Urothelium cell line (cell line): ENCODE data around the gene DUOX2.

Source experiments
- DNase-seq: peaks from one replicate; pipeline ENCODE4 v3.0.0; 2011; ENCODE audit warnings: low spot score, mixed read lengths
- FAIRE-seq: peaks from 2 replicates; lab custom pipeline; 2011; peaks lifted over from hg19 to GRCh38; lab: Jason Lieb, UNC

Gene DUOX2

DNA sequence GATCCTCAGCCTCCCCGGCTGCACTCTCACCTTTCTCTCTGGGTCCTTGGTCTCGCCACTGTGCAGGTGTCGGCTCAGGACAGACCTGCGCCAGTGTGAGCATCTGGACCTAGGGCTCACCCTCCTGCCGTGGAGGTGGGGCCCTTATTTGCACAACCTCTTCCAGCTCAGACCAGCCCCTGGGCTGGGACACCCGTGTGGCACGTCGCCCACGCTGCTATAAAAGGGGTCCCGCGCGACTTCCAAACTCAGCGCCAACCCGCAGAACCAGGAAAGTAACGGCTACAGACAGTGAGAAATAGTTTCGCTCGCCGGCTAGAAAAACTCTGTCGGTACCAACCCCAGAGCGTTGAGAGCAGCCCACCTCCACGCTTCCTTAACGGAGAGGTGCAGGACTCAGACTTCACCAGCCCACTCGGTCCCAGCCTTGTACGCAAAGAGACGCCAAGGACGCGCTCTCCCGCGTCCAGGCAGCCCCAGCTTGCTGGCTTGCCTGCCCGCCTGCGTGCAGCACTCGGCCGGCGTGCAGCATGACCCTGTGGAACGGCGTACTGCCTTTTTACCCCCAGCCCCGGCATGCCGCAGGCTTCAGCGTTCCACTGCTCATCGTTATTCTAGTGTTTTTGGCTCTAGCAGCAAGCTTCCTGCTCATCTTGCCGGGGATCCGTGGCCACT, at the start of gene DUOX2, which contains the start of gene DUOXA2:
DUOX2 (minus strand) TSS at position 97 of the 675 bp plus-strand sequence. CDS start 761 bp downstream, outside the sequence.
DUOXA2 (plus strand) TSS at position 251 of the 675 bp plus-strand sequence; CDS start at position 531, 280 bp downstream.
- FAIRE-seq = no peak
- no peak for DNase-seq

GRCh38 chr15:45163508-45163856, 49.5 kb upstream of the DUOX2 start:
- FAIRE-seq = no peak
- DNase-seq = no peak

GRCh38 chr15:45162771-45163507, 49.0 kb upstream of the DUOX2 start:
- DNase-seq (peak; percentile 89), FAIRE-seq (no peak)

DNA sequence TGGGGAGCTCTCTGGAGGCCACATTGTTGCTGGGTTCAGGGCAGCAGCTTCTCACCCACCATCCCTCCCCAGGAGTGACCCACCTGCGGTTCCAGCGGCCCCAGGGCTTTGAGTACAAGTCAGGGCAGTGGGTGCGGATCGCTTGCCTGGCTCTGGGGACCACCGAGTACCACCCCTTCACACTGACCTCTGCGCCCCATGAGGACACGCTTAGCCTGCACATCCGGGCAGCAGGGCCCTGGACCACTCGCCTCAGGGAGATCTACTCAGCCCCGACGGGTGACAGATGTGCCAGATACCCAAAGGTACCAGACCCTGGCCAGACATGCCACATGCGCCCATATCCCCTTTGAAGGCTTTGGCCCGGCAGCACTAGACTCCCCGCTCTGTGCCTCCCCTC, 47.7 kb upstream of the DUOX2 start:
- no peak for FAIRE-seq
- DNase-seq = no peak

- DNase-seq (peak; percentile 66), FAIRE-seq (no peak)
These were observed 44.0 kb upstream of the DUOX2 start for GRCh38 chr15:45157974-45158373.

DNA sequence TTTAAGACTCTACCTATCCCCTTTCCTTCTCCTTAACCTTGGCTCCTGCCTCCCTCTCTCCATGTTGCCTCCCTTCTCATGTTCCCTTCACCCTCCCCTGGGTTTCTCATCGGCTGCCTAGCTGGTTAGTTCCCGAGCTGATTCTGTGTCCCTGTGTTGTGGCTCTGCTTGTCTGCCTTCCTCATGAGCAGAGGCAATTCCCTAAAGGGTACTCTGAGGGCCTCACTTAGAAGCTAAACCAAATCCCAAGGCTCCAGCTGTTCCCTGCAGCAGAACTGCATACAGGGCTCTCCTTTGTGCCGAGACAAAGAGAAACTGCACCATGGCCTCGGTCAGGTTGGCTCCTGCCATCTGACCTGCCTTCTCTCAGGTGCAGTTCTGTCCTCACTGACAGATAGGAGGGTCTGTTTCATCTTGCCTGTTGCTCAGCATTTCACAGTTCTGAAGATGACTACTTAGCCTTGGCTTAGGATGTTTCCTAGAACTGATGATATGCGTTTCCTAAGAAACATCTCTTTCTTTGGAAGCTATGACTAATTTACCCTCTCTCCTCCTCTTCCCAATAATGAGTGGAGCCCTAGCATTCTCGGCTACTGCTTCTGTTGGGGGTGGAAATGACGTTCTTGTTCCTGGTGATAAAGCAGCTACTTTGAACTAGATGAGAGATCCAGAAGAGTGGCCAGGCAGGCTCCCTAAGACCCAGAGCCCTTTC, 42.9 kb upstream of the DUOX2 start:
- no peak for FAIRE-seq
- DNase-seq = no peak

- no peak for FAIRE-seq
- DNase-seq = no peak
These were observed 41.8 kb upstream of the DUOX2 start for GRCh38 chr15:45155739-45156138.

- DNase-seq (no peak), FAIRE-seq (no peak)
These were observed 38.2 kb upstream of the DUOX2 start for GRCh38 chr15:45151998-45152828.

- no peak for FAIRE-seq
- no peak for DNase-seq
These were observed 37.0 kb upstream of the DUOX2 start for GRCh38 chr15:45150997-45151396.

GRCh38 chr15:45150481-45150880, 36.5 kb upstream of the DUOX2 start:
- FAIRE-seq (no peak), DNase-seq (no peak)

DNA sequence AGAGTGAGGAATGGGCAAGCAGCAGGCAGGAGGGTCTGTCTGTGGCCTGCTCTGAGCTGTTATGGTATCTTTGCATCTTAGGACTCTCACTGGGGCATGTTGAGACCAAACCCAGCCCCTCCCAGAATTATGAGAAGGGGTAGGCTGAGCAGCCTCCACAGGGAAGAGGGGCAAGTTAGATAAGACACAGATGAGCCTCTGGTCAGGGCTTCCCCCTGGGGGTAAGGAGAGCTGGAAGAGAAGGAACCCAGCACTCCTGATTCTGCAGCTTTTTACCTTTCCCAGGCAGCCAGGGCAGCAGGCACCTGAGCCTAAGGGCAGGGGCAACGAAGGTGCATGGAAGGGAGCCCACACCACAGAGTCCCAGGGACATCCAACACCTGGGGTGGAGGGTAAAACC, 35.1 kb upstream of the DUOX2 start:
- FAIRE-seq = no peak
- no peak for DNase-seq

DNA sequence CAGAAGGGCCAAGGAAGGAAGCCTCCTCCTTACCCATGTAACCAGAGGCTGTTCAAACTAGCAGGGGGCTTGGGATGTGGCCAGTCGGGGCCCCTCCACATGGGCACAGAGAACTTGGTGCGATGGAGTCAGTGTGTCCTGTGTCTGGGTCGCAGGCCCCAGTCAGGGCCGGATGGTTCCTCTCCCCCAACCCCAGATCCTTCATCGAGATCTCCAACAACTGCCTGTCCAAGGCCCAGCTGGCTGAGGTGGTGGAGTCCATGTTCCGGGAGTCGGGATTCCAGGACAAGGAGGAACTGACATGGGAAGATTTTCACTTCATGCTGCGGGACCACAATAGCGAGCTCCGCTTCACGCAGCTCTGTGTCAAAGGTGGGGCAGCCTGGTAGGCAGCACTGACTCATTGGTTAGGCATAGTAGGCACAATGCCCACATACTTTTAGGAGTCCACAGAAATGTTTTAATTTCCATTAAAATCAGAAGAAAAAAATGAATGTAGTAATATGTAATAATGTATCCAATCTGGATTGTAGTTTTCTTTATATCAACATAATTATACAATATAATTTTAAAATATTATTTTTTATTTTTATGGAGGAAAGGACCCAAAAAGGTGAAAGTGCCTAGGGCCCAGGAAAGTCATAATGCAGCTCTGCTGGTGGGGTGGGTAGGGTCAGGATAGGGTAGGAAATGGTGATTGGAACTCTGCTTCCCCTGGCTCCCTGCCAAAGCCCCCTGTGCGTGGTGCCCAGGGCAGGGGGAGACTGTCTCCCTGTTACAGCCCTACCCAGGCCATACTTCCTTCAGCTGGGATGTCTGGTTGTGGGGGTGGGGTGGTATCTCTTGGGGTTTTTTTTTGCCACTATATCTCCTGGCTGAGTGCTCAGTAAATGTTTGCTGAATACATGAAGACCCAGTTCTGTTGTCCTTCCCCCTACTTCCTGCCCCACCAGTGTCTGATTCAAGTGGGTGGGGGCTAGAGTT, 34.4 kb upstream of the DUOX2 start:
- DNase-seq = no peak
- FAIRE-seq = no peak

GRCh38 chr15:45147606-45148005, 33.6 kb upstream of the DUOX2 start:
- no peak for FAIRE-seq
- no peak for DNase-seq

- DNase-seq = no peak
- no peak for FAIRE-seq
These were observed 32.4 kb upstream of the DUOX2 start for GRCh38 chr15:45146405-45146804.

GRCh38 chr15:45144775-45145174, 30.8 kb upstream of the DUOX2 start:
- FAIRE-seq (no peak), DNase-seq (no peak)

GRCh38 chr15:45143946-45144345, 30.0 kb upstream of the DUOX2 start:
- FAIRE-seq (no peak), DNase-seq (no peak)

DNA sequence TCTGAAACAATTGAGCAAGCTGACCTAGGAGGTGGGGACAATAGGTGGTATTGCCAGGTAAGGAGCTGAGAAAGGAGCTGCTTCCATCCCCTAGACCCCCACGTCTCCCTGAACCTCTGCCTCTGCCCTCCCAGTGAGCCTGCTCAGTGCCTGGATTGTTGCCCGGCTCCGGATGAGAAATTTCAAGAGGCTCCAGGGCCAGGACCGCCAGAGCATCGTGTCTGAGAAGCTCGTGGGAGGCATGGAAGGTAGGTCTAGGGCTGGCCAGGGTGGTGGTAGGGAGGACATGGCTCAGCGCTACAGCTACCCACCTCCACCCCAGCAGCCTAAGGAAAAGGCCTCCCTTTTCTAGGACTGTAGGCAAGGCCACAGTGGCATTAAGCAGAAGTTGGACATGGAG, 29.1 kb upstream of the DUOX2 start:
- no peak for FAIRE-seq
- DNase-seq = no peak

DNA sequence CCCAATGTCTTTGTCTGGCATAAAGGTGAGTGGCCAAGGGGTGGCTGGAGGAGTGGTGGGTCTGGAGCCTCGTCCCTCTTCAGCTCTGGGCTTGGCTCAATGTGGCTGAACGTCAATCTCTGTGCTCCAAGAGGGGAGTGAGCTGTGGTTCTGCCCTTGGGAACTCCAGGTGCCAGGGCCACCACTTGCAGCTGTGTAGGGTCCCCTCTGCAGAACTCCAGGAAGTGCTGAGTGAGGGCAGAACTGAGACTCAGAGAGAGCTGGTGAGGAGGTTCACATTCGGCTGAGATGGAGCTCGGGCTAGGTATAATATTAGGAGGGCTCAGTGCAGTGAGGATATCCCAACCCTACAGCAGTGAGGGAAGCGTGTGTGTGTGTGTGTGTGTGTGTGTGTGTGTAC, 27.4 kb upstream of the DUOX2 start:
- FAIRE-seq (no peak), DNase-seq (no peak)

DNA sequence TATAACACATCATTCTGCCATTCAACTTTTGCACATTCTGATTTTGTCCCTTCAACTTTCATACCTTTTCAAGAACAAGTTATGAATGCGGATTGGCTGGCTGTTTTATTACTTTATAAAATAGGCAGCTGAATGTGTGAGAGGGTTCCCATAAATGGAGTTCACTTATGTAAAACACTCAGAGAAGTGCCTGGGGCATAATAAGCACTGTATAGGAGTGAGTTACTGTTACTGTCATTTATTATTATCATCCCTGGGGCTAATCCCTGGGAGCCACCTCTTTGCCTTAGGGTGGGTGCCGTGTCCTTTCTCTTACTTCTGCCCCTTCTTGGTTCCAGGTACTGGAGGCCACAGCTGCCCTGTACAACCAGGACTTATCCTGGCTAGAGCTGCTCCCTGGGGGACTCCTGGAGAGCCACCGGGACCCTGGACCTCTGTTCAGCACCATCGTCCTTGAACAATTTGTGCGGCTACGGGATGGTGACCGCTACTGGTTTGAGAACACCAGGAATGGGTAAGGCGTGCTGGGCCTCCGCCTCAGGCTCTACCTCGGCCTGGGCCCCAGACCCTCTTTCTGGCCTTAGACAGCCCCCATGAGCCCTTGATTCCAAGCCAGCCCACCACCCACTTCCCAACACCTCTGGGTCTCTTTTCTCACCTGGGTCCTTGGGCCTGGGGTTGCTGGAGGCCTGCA, 26.7 kb upstream of the DUOX2 start:
- DNase-seq (no peak), FAIRE-seq (no peak)
